HG02943 (cell line): ENCODE results near the gene MYOT.
A peak's percentile ranks its signal among the peaks of the same experiment; 100 is the strongest.
"Not testable (repeated sequence)": the region's sequence is repeated elsewhere in the genome, so short reads cannot be mapped to it uniquely, and the experiment has no call there.

Experiments
- ATAC-seq: cut with Tn5 transposase; IDR thresholded peaks from one replicate; pipeline ENCODE4 v1.9.1; 2021; ENCODE audit warnings: mild to moderate bottlenecking, low read depth, moderate library complexity; ENCODE audit not compliant: unreplicated experiment

MYOT gene

GRCh38 chr5:137853165-137853564, 14.5 kb upstream of the MYOT start:
- not testable (repeated sequence) for ATAC-seq

GRCh38 chr5:137856201-137856600, 11.5 kb upstream of the MYOT start:
- ATAC-seq, result no peak

- ATAC-seq, result no peak
Measured at GRCh38 chr5:137856916-137857862, 10.5 kb upstream of the MYOT start.

GRCh38 chr5:137858223-137858916, 9.3 kb upstream of the MYOT start:
- peak; percentile 74 for ATAC-seq

- ATAC-seq, result no peak
Measured at GRCh38 chr5:137858954-137859353, 8.7 kb upstream of the MYOT start.

- ATAC-seq, result no peak
Measured at GRCh38 chr5:137862251-137862650, 5.4 kb upstream of the MYOT start.

- not testable (repeated sequence) for ATAC-seq
Measured at GRCh38 chr5:137863653-137864052, 4.0 kb upstream of the MYOT start.

- no peak for ATAC-seq
Measured at GRCh38 chr5:137866541-137867388, 895 bp upstream of the MYOT start.

GRCh38 chr5:137870647-137871339, 3.1 kb downstream of the MYOT start:
- ATAC-seq, result no peak

GRCh38 chr5:137871571-137871970, 3.9 kb downstream of the MYOT start:
- no peak for ATAC-seq

GRCh38 chr5:137872466-137872865, 4.8 kb downstream of the MYOT start:
- ATAC-seq, result no peak

GRCh38 chr5:137876101-137876500, 8.4 kb downstream of the MYOT start:
- no peak for ATAC-seq

- no peak for ATAC-seq
Measured at GRCh38 chr5:137880313-137880712, 12.7 kb downstream of the MYOT start.

- ATAC-seq, result no peak
Measured at GRCh38 chr5:137887831-137888230, 20.2 kb downstream of the MYOT start.

GRCh38 chr5:137888466-137888862, 20.8 kb downstream of the MYOT start:
- peak; percentile 7 for ATAC-seq

GRCh38 chr5:137888863-137889759, 21.5 kb downstream of the MYOT start, which contains the start of gene PKD2L2:
TSS of gene PKD2L2 (plus strand) at chr5:137889457. CDS start at chr5:137889492, 35 bp downstream.
- ATAC-seq, result peak; percentile 89

GRCh38 chr5:137890845-137891244, 23.2 kb downstream of the MYOT start:
- ATAC-seq, result no peak

GRCh38 chr5:137891849-137892248, 24.2 kb downstream of the MYOT start:
- ATAC-seq, result no peak

- ATAC-seq, result no peak
Measured at GRCh38 chr5:137894586-137894985, 26.9 kb downstream of the MYOT start.
